Prostate gland (tissue), 2 donors: ENCODE data around the gene MED12L. TPM values are rescaled to one million over a fixed set of nuclear protein-coding genes. Genes with fewer than 3 reads are reported as not detected.

Source experiments
- DNase-seq: peaks from one replicate; pipeline ENCODE4 v3.0.0-alpha.2; 2019; ENCODE audit warnings: low spot score
- H3K27ac ChIP-seq, 2 donors: fragments of 200-600 bp; sonication (generic); 2 replicates each; pipeline ENCODE4 v1.5.1; 2017 to 2019
- H3K27me3 ChIP-seq: fragments of 200-600 bp; sonication (generic); replicated peaks from 2 replicates; pipeline ENCODE4 v1.5.1; 2019; ENCODE audit not compliant: insufficient read depth
- H3K36me3 ChIP-seq, 2 donors: fragments of 200-600 bp; sonication (generic); 1 replicate in 1 of 2; 2 replicates in 1 of 2; pipeline versions ENCODE4 v1.5.1 to v1.8.1; 2017 to 2019
- H3K4me1 ChIP-seq: fragments of 200-600 bp; sonication (generic); replicated peaks from 2 replicates; pipeline ENCODE4 v1.5.1; 2019
- H3K4me3 ChIP-seq, 2 donors: fragments of 200-600 bp; sonication (generic); 2 replicates each; pipeline ENCODE4 v1.5.1; 2017 to 2019
- H3K9me3 ChIP-seq: fragments of 200-600 bp; sonication (generic); 2 replicates; pipeline ENCODE4 v1.5.1; 2017
- POLR2A ChIP-seq: fragments of 450-650 bp; IDR thresholded peaks from one replicate; pipeline ENCODE4 v1.6.1; 2016; ENCODE audit warnings: antibody characterized with exemption, mild to moderate bottlenecking
- POLR2AphosphoS5 ChIP-seq: sonication (generic); formaldehyde crosslinking; IDR thresholded peaks from one replicate; pipeline ENCODE4 v1.6.1; 2017; ENCODE audit warnings: antibody characterized with exemption
- WGBS: methylation state at CpG from one replicate; pipeline ENCODE4 v1.1.5; 2018; 5-methylcytosine and 5-hydroxymethylcytosine counted together
- intact Hi-C: fragments of 100-400 bp; cut with DNase I; formaldehyde crosslinking; loops from one replicate; pipeline ENCODE4 v1.14.2; 2022
- total RNA-seq, 2 donors: library from RNA; depleted of rRNA; stranded (reverse); fragments of >200 nt; gene quantifications; one replicate each; pipeline ENCODE4 v1.1.0, GENCODE V29; 2016
- TF ChIP-seq, protein P1 (sequence below), 4 experiments: fragments of 200-600 bp in 2 of 4; fragments of 450-650 bp in 2 of 4; sonication (generic) in 2 of 4; IDR thresholded peaks; 1 replicate in 3 of 4; 2 replicates in 1 of 4; pipeline ENCODE4 v1.5.1; 2016 to 2019; ENCODE audit warnings: antibody characterized with exemption in 4 of 4, mild to moderate bottlenecking in 2 of 4, moderate library complexity in 2 of 4

MED12L gene
- total RNA-seq, 2 donors from 2014 or later, result 3.6 to 4.3 TPM

DNA sequence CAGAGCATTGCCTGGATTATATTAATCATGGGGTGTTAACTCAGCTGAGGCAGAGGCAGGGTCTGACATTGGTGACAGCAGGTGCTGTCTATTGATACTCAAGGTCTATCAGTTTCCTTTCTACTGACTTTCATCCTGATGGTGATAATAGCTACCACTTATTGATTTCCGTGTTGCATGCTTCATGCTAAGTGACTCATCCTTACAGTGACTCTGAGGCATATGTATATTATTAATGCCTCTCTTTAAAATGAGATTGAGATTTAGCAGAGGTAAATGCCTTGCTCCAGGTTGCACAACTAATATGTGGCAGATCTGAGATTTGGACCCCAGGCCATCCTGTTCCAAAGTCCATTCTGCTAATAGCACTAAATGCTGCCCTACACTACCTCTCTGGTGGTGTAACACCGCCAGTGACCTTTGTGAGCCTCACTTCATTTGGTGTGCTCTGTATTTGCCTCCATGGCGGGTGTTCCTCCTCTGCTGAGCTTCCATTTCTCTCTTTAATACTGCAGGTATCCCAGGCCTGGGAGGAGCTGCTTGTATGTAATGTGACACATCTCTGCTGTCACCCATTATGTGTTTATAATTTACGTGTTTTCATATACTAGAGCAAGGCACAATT is 67.1 kb downstream of the MED12L start:
- intact Hi-C loops, result no loop called here
- H3K9me3 ChIP-seq, result no peaks in the 10 kb centered on the region
- H3K27ac ChIP-seq, result peak overlapping the region in 1 of 2 donors; percentile 61
- 94% methylated on average over 4 of the region's 4 CpGs for WGBS
- no peaks in the 10 kb centered on the region for H3K27me3 ChIP-seq
- TF ChIP-seq POLR2AphosphoS5, result no peak
- no peak for TF ChIP-seq POLR2A
- TF ChIP-seq, protein P1, sequence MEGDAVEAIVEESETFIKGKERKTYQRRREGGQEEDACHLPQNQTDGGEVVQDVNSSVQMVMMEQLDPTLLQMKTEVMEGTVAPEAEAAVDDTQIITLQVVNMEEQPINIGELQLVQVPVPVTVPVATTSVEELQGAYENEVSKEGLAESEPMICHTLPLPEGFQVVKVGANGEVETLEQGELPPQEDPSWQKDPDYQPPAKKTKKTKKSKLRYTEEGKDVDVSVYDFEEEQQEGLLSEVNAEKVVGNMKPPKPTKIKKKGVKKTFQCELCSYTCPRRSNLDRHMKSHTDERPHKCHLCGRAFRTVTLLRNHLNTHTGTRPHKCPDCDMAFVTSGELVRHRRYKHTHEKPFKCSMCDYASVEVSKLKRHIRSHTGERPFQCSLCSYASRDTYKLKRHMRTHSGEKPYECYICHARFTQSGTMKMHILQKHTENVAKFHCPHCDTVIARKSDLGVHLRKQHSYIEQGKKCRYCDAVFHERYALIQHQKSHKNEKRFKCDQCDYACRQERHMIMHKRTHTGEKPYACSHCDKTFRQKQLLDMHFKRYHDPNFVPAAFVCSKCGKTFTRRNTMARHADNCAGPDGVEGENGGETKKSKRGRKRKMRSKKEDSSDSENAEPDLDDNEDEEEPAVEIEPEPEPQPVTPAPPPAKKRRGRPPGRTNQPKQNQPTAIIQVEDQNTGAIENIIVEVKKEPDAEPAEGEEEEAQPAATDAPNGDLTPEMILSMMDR (IDR thresholded peaks at IDR 0.05), result no peak
- no peak for DNase-seq
- no peaks in the 10 kb centered on the region for H3K4me1 ChIP-seq
- no peaks in the 10 kb centered on the region for H3K36me3 ChIP-seq
- no peak overlapping the region for H3K4me3 ChIP-seq

DNA sequence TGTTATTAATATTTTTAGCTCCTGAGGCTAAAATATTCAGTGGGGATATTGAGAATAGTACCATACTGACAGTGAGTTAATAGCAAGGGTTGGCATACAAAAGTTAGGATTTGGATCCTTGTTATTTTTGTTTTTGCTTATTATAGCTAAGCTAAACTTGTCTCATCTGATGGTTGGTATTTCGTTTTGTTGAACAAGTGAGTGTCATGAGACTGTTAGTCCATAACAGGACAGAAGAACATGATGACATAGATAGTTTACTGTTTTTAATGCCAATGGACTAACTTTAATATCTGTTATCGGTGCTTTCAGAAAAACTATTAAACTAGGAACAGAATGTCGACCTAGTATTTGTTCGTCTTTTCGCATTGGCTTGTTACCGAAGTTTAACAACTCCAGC is 69.1 kb downstream of the MED12L start:
- intact Hi-C loops, result no loop called here
- peak overlapping the region in 1 of 2 donors; percentile 61 for H3K27ac ChIP-seq
- H3K9me3 ChIP-seq, result no peaks in the 10 kb centered on the region
- no peaks in the 10 kb centered on the region for H3K4me1 ChIP-seq
- no peaks in the 10 kb centered on the region for H3K27me3 ChIP-seq
- TF ChIP-seq, protein P1 (IDR thresholded peaks at IDR 0.05), result no peak
- TF ChIP-seq POLR2AphosphoS5, result peak; percentile 74
- DNase-seq, result no peak
- H3K36me3 ChIP-seq, result no peaks in the 10 kb centered on the region
- H3K4me3 ChIP-seq, result no peak overlapping the region
- WGBS, result 61% methylated on average over 6 of the region's 6 CpGs

DNA sequence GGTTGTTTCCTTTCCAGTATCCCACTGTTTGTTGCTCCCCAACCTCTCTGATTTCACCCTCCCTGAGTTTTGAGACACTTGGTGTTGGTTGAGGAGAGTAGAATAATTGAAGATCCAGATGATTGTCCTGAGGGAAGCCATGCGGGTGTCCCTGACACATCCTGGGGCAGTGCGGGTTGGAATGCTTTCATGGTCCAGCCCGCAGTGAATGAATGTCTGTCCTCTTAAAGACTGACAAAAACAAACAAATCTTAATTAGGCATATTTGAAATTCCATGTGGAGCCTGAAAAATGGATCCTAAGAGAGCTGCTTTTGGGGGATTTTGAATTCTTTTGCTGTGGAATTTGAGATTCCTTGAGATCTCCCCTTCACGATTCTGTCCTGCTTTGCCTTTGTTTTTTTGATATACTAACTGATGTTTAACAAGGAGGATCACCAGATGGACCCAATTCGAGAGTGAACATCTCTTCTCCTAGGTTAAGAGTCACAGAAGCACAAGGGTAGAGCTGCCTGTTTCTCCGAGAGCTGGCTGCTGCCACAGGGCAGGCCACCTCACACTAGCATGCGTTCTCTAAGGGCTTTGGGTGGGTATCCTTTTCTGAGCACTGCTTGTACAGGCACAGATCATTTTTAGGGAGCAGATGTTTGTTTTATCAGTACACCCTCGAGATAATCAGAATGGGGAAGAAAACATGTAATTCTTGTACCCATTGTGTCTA is 70.1 kb downstream of the MED12L start:
- Histone ChIP-seq H3K4me1 (no peaks in the 10 kb centered on the region), H3K27me3 (no peaks in the 10 kb centered on the region), H3K9me3 (no peaks in the 10 kb centered on the region), H3K4me3 (no peak overlapping the region), H3K36me3 (no peaks in the 10 kb centered on the region), H3K27ac (peak overlapping the region; percentile 7 to 61)
- WGBS, result 72% methylated on average over 8 of the region's 8 CpGs
- TF ChIP-seq, protein P1 (IDR thresholded peaks at IDR 0.05), result no peak
- TF ChIP-seq POLR2A, result no peak
- TF ChIP-seq POLR2AphosphoS5, result no peak
- intact Hi-C loops, result no loop called here
- DNase-seq, result no peak

DNA sequence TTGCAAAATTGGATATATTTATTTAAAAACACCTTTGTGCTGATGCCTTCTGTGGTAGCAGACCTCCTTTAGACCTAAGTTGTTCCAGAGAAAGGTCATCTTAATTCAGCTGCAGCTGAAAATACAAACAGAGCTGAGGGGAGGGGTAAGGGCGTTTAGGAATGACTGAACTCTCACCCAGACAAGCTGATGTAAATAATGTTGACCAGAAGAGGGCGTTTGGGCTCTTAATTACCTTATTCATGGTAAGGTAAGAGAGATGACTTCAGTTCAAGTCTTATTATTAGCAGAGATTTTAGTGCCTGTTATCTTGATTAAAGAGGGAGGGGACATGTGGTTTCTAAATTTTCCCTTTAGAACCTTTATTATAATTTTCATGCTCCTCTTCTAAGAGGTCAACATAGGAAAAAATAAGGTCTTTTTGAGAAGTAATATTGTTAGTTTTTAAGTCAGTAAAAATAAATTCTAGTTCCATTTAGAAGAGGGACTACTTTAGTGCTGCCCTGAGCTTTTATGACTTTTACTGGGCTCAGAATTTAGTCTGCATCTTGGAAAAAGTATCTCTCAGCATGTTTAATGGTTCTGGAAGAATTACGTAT is 71.3 kb downstream of the MED12L start:
- TF ChIP-seq, protein P1 (IDR thresholded peaks at IDR 0.05), result peak in 3 of 4 experiments; percentile 17 to 25 (median 18)
- TF ChIP-seq POLR2A (no peak), POLR2AphosphoS5 (no peak)

More for the DNA sequence above, 71.3 kb downstream of the MED12L start:
- Histone ChIP-seq H3K9me3 (no peaks in the 10 kb centered on the region), H3K27me3 (no peaks in the 10 kb centered on the region), H3K36me3 (no peaks in the 10 kb centered on the region), H3K4me3 (no peak overlapping the region), H3K4me1 (no peaks in the 10 kb centered on the region), H3K27ac (no peak overlapping the region)
- 34% methylated on average over 3 of the region's 3 CpGs for WGBS
- intact Hi-C loops, result no loop called here
- DNase-seq, result no peak
